ENCODE data around the gene TNFRSF13B.
"Not testable (repeated sequence)": the region's sequence is repeated elsewhere in the genome, so short reads cannot be mapped to it uniquely, and the experiment has no call there.

The TNFRSF13B gene

GRCh38 chr17:16980813-16981731, 9.2 kb upstream of the TNFRSF13B start:
- peak; percentile 57 for DNase-seq

- DNase-seq, result no peak
These were observed 8.1 kb upstream of the TNFRSF13B start for GRCh38 chr17:16980061-16980460.

GRCh38 chr17:16979237-16979823, 7.4 kb upstream of the TNFRSF13B start:
- not testable (repeated sequence) for DNase-seq

- DNase-seq, result no peak
These were observed 6.0 kb upstream of the TNFRSF13B start for GRCh38 chr17:16977932-16978331.

GRCh38 chr17:16976725-16977550, 5.0 kb upstream of the TNFRSF13B start:
- DNase-seq, result no peak

- DNase-seq, result no peak
These were observed 4.1 kb upstream of the TNFRSF13B start for GRCh38 chr17:16975744-16976625.

GRCh38 chr17:16975277-16975651, 3.3 kb upstream of the TNFRSF13B start:
- no peak for DNase-seq

- no peak for DNase-seq
These were observed 2.8 kb upstream of the TNFRSF13B start for GRCh38 chr17:16974569-16975276.

- no peak for DNase-seq
These were observed 2.0 kb upstream of the TNFRSF13B start for GRCh38 chr17:16973760-16974540.

GRCh38 chr17:16973043-16973442, 1.1 kb upstream of the TNFRSF13B start:
- not testable (repeated sequence) for DNase-seq

- DNase-seq, result no peak
These were observed 428 bp upstream of the TNFRSF13B start for GRCh38 chr17:16972346-16972745.

GRCh38 chr17:16969931-16970906, 1.7 kb downstream of the TNFRSF13B start:
- DNase-seq, result no peak

GRCh38 chr17:16968786-16969185, 3.1 kb downstream of the TNFRSF13B start:
- no peak for DNase-seq

- DNase-seq, result no peak
These were observed 9.1 kb downstream of the TNFRSF13B start for GRCh38 chr17:16962804-16963203.

GRCh38 chr17:16961792-16962191, 10.1 kb downstream of the TNFRSF13B start:
- DNase-seq, result no peak

GRCh38 chr17:16961022-16961421, 10.9 kb downstream of the TNFRSF13B start:
- not testable (repeated sequence) for DNase-seq

GRCh38 chr17:16955011-16955410, 16.9 kb downstream of the TNFRSF13B start:
- DNase-seq, result not testable (repeated sequence)

GRCh38 chr17:16954521-16954920, 17.4 kb downstream of the TNFRSF13B start:
- DNase-seq, result no peak

- no peak for DNase-seq
These were observed 18.1 kb downstream of the TNFRSF13B start for GRCh38 chr17:16953841-16954240.

- no peak for DNase-seq
These were observed 18.6 kb downstream of the TNFRSF13B start for GRCh38 chr17:16953347-16953746.

All from NCI-H524 treated with DMSO at 0.1 percent for 48 hours (cell line).